Frontal cortex (tissue), 4 donors: ENCODE results near the gene CAPN15. TPM values are rescaled to one million over a fixed set of nuclear protein-coding genes. Genes with fewer than 3 reads are reported as not detected.
"Not testable (repeated sequence)": the region's sequence is repeated elsewhere in the genome, so short reads cannot be mapped to it uniquely, and the experiment has no call there.

ENCODE experiments used
- DNase-seq, 2 donors: peaks; one replicate each; pipeline ENCODE4 v3.0.0; 2012; ENCODE audit warnings: low spot score in 2 of 2
- FAIRE-seq: peaks from 2 replicates; lab custom pipeline; 2012; peaks lifted over from hg19 to GRCh38; lab: Jason Lieb, UNC
- total RNA-seq: library from RNA; depleted of rRNA; stranded (reverse); fragments of >200 nt; gene quantifications from one replicate; pipeline ENCODE4 v1.2.3, GENCODE V29; 2014
- donor health status: control.
- donor health status: control.
- donor health status: control.

The CAPN15 gene
- total RNA-seq, 1 donor from 2014 or later, result 7.3 TPM

- DNase-seq (no peak), FAIRE-seq (no peak)
These were observed 21.9 kb upstream of the CAPN15 start for GRCh38 chr16:505479-506245.

GRCh38 chr16:506246-506546, 21.3 kb upstream of the CAPN15 start:
- no peak for FAIRE-seq

GRCh38 chr16:507527-507926, 20.0 kb upstream of the CAPN15 start:
- not testable (repeated sequence) for DNase-seq, FAIRE-seq

More at GRCh38 chr16:506246-506546, 21.3 kb upstream of the CAPN15 start:
- DNase-seq, result no peak

- no peak for FAIRE-seq
These were observed 19.5 kb upstream of the CAPN15 start for GRCh38 chr16:507996-508395.

GRCh38 chr16:508884-509736, 18.4 kb upstream of the CAPN15 start:
- DNase-seq (no peak), FAIRE-seq (no peak)

More at GRCh38 chr16:507996-508395, 19.5 kb upstream of the CAPN15 start:
- no peak for DNase-seq

- FAIRE-seq, result no peak
- no peak for DNase-seq
These were observed 17.3 kb upstream of the CAPN15 start for GRCh38 chr16:510066-510825.

GRCh38 chr16:512802-513201, 14.7 kb upstream of the CAPN15 start:
- no peak for DNase-seq
- FAIRE-seq, result no peak

GRCh38 chr16:513950-514349, 13.6 kb upstream of the CAPN15 start:
- DNase-seq (no peak), FAIRE-seq (no peak)

GRCh38 chr16:515175-515938, 12.2 kb upstream of the CAPN15 start:
- DNase-seq, result no peak
- FAIRE-seq, result no peak

GRCh38 chr16:515939-516226, 11.6 kb upstream of the CAPN15 start:
- no peak for DNase-seq
- no peak for FAIRE-seq

GRCh38 chr16:516301-516700, 11.2 kb upstream of the CAPN15 start:
- no peak for FAIRE-seq

GRCh38 chr16:518858-519257, 8.7 kb upstream of the CAPN15 start:
- FAIRE-seq, result no peak
- DNase-seq, result no peak

More at GRCh38 chr16:516301-516700, 11.2 kb upstream of the CAPN15 start:
- DNase-seq, result no peak

- no peak for DNase-seq
- FAIRE-seq, result no peak
These were observed 8.1 kb upstream of the CAPN15 start for GRCh38 chr16:519425-519824.

GRCh38 chr16:519841-520687, 7.4 kb upstream of the CAPN15 start:
- FAIRE-seq (no peak), DNase-seq (no peak)

GRCh38 chr16:520847-521246, 6.7 kb upstream of the CAPN15 start:
- no peak for FAIRE-seq

GRCh38 chr16:521381-522210, 5.9 kb upstream of the CAPN15 start:
- DNase-seq (no peak), FAIRE-seq (no peak)

More at GRCh38 chr16:520847-521246, 6.7 kb upstream of the CAPN15 start:
- no peak for DNase-seq

- DNase-seq, result no peak
- no peak for FAIRE-seq
These were observed 5.0 kb upstream of the CAPN15 start for GRCh38 chr16:522320-523096.
